CD14-positive monocyte (primary cell): ENCODE data around the gene KCNG1. TPM values are rescaled to one million over a fixed set of nuclear protein-coding genes. Genes with fewer than 3 reads are reported as not detected.

Experiments used
- DNase-seq, 3 donors: peaks; one replicate each; pipeline ENCODE4 v3.0.0-alpha.2; 2011 to 2022
- H2AFZ ChIP-seq: 2 replicates; pipeline ENCODE4 v1.6.0; 2012; ENCODE audit warnings: mild to moderate bottlenecking, low read depth, low read length, inconsistent platforms; ENCODE audit not compliant: insufficient read depth, poor library complexity, severe bottlenecking
- H3K27ac ChIP-seq, 2 donors: 1 replicate in 1 of 2; 2 replicates in 1 of 2; pipeline ENCODE4 v1.5.1; 2012 to 2013; ENCODE audit warnings: low read length in 2 of 2, control low read depth in 1 of 2, inconsistent platforms in 1 of 2, low read depth in 1 of 2, mild to moderate bottlenecking in 1 of 2
- H3K27me3 ChIP-seq, 2 donors: one replicate each; pipeline versions ENCODE4 v1.6.0 to v1.6.1; 2011 to 2013; ENCODE audit warnings: low read length in 2 of 2; ENCODE audit not compliant: control insufficient read depth in 2 of 2, insufficient read depth in 2 of 2
- H3K36me3 ChIP-seq, 2 donors: replicated peaks in 1 of 2; 1 replicate in 1 of 2; 2 replicates in 1 of 2; pipeline versions ENCODE4 v1.5.1 to v1.6.1; 2012 to 2013; ENCODE audit warnings: low read length in 2 of 2, control low read depth in 1 of 2, inconsistent platforms in 1 of 2, mild to moderate bottlenecking in 1 of 2; ENCODE audit not compliant: insufficient read depth in 2 of 2, control insufficient read depth in 1 of 2
- H3K4me1 ChIP-seq, 2 donors: 1 replicate in 1 of 2; 2 replicates in 1 of 2; pipeline versions ENCODE4 v1.5.1 to v1.6.1; 2012 to 2013; ENCODE audit warnings: low read length in 2 of 2, control low read depth in 1 of 2, inconsistent platforms in 1 of 2, mild to moderate bottlenecking in 1 of 2, moderate library complexity in 1 of 2; ENCODE audit not compliant: insufficient read depth in 2 of 2, control insufficient read depth in 1 of 2
- H3K4me2 ChIP-seq: replicated peaks from 2 replicates; pipeline ENCODE3; 2012; ENCODE audit warnings: low read length, moderate library complexity, mild to moderate bottlenecking; ENCODE audit not compliant: poor library complexity, severe bottlenecking; ENCODE audit errors: extremely low read depth
- H3K4me3 ChIP-seq, 3 experiments: fragments of 200-600 bp in 1 of 3; sonication (generic) in 1 of 3; replicated peaks in 1 of 3; 1 replicate in 2 of 3; 2 replicates in 1 of 3; pipeline ENCODE4 v1.5.1; 2011 to 2013; ENCODE audit warnings: low read length in 3 of 3, mild to moderate bottlenecking in 3 of 3, control low read depth in 2 of 3, low read depth in 2 of 3, inconsistent platforms in 1 of 3, moderate library complexity in 1 of 3
- H3K79me2 ChIP-seq: 2 replicates; pipeline ENCODE4 v1.6.0; 2012; ENCODE audit warnings: mild to moderate bottlenecking, control low read depth, inconsistent platforms, low read length, moderate library complexity; ENCODE audit not compliant: insufficient read depth
- H3K9ac ChIP-seq: 2 replicates; pipeline ENCODE4 v1.6.0; 2017; ENCODE audit warnings: low read length, mild to moderate bottlenecking; ENCODE audit not compliant: insufficient read depth, poor library complexity, severe bottlenecking
- H3K9me3 ChIP-seq, 2 donors: replicated peaks in 1 of 2; 1 replicate in 1 of 2; 2 replicates in 1 of 2; pipeline versions ENCODE4 v1.5.1 to v1.6.1; 2012 to 2013; ENCODE audit warnings: low read length in 2 of 2, control low read depth in 1 of 2; ENCODE audit not compliant: control insufficient read depth in 1 of 2, insufficient read depth in 1 of 2
- H4K20me1 ChIP-seq: 2 replicates; pipeline ENCODE4 v1.6.0; 2012; ENCODE audit warnings: mild to moderate bottlenecking, low read length, control low read depth, moderate library complexity; ENCODE audit not compliant: insufficient read depth
- H3K27ac Mint-ChIP-seq, 7 donors: one replicate each; pipeline ENCODE4 v1.8.0; 2020; ENCODE audit warnings: mild to moderate bottlenecking in 7 of 7, mixed read lengths in 7 of 7, moderate library complexity in 6 of 7, inconsistent platforms in 2 of 7
- H3K27me3 Mint-ChIP-seq, 3 donors: one replicate each; pipeline ENCODE4 v1.8.0; 2021 to 2022; ENCODE audit warnings: low read depth in 3 of 3, mild to moderate bottlenecking in 3 of 3, mixed read lengths in 3 of 3, moderate library complexity in 3 of 3, inconsistent platforms in 1 of 3
- H3K36me3 Mint-ChIP-seq, 2 donors: one replicate each; pipeline ENCODE4 v1.8.0; 2020; ENCODE audit warnings: mixed read lengths in 2 of 2, inconsistent platforms in 1 of 2, mild to moderate bottlenecking in 1 of 2
- H3K4me1 Mint-ChIP-seq: one replicate; pipeline ENCODE4 v1.8.0; 2020; ENCODE audit warnings: mild to moderate bottlenecking, mixed read lengths
- H3K4me3 Mint-ChIP-seq, 2 donors: one replicate each; pipeline ENCODE4 v1.8.0; 2020; ENCODE audit warnings: mild to moderate bottlenecking in 2 of 2, mixed read lengths in 2 of 2, moderate library complexity in 1 of 2
- H3K9me3 Mint-ChIP-seq, 7 donors: one replicate each; pipeline ENCODE4 v1.8.0; 2020 to 2022; ENCODE audit warnings: mixed read lengths in 7 of 7, mild to moderate bottlenecking in 6 of 7, moderate library complexity in 6 of 7, inconsistent platforms in 2 of 7
- WGBS: methylation state at CpG from one replicate; pipeline ENCODE4 v1.1.5; 2013; ENCODE audit warnings: missing lambda C conversion rate; ENCODE audit not compliant: insufficient coverage; 5-methylcytosine and 5-hydroxymethylcytosine counted together
- intact Hi-C, 2 donors: fragments of 100-400 bp; cut with micrococcal nuclease; formaldehyde crosslinking; loops; one replicate each; pipeline versions ENCODE4 v1.15.0 to v1.15.1; 2023
- polyA plus RNA-seq, 3 donors: library from polyadenylated mRNA; depleted of rRNA in 1 of 3; unstranded in 2 of 3; stranded (reverse) in 1 of 3; fragments of 300-500 nt in 2 of 3; fragments of >200 nt in 1 of 3; fragmentation: Illumina TruSeq in 2 of 3; gene quantifications; 1 replicate in 2 of 3; 2 replicates in 1 of 3; pipeline ENCODE4 v1.2.3, GENCODE V29; 2012 to 2021
- TF ChIP-seq, protein P1 (sequence below): fragments of 200-600 bp; IDR thresholded peaks from one replicate; pipeline ENCODE4 v1.8.0; 2022; ENCODE audit warnings: antibody characterized with exemption, mild to moderate bottlenecking

Gene KCNG1
- polyA plus RNA-seq, 3 donors = 0.04 TPM; not detected in 2

DNA sequence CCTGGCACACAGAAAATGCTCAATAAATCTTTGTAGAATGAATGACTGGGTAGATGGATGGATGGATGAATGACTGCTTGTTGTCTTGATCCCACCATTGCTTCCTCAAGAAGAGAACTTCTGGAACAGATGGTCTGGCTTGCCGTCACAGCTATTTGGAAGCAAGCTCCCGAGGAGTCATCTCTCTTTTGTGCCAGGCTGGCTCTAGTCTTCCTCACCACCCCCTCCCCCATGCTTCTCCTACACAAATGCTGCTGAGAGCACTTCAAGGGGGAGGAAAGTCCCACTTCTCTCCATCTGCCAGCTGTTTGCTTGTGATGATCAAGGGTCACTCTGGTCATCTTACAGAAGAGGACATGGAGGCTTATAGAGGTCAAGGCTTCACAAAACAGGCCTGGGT is 11.6 kb upstream of the KCNG1 start:
- Histone ChIP-seq H3K4me3 (no peak overlapping the region), H3K9me3 (peaks cover 3 to 7% of the 10 kb centered on the region in 2 donors), H4K20me1 (no peaks in the 10 kb centered on the region), H2AFZ (no peak overlapping the region), H3K79me2 (no peaks in the 10 kb centered on the region), H3K36me3 (no peaks in the 10 kb centered on the region), H3K27ac (no peak overlapping the region), H3K9ac (no peak overlapping the region), H3K4me1 (no peaks in the 10 kb centered on the region), H3K4me2 (no peak overlapping the region), H3K27me3 (peaks cover 0 to 2% of the 10 kb centered on the region in 2 donors)
- peaks cover 8 to 14% (median 12%) of the 10 kb centered on the region in 7 donors for H3K9me3 Mint-ChIP-seq
- H3K4me1 Mint-ChIP-seq = peaks cover 4% of the 10 kb centered on the region
- no peaks in the 10 kb centered on the region for H3K36me3 Mint-ChIP-seq
- intact Hi-C loops = no loop called here
- TF ChIP-seq, protein P1, sequence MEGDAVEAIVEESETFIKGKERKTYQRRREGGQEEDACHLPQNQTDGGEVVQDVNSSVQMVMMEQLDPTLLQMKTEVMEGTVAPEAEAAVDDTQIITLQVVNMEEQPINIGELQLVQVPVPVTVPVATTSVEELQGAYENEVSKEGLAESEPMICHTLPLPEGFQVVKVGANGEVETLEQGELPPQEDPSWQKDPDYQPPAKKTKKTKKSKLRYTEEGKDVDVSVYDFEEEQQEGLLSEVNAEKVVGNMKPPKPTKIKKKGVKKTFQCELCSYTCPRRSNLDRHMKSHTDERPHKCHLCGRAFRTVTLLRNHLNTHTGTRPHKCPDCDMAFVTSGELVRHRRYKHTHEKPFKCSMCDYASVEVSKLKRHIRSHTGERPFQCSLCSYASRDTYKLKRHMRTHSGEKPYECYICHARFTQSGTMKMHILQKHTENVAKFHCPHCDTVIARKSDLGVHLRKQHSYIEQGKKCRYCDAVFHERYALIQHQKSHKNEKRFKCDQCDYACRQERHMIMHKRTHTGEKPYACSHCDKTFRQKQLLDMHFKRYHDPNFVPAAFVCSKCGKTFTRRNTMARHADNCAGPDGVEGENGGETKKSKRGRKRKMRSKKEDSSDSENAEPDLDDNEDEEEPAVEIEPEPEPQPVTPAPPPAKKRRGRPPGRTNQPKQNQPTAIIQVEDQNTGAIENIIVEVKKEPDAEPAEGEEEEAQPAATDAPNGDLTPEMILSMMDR = no peak
- WGBS = no CpG with 5 or more reads among the region's 2 CpGs
- H3K27ac Mint-ChIP-seq = no peak overlapping the region
- no peak for DNase-seq
- H3K27me3 Mint-ChIP-seq = peaks cover 6 to 14% (median 11%) of the 10 kb centered on the region in 3 donors
- H3K4me3 Mint-ChIP-seq = no peak overlapping the region

DNA sequence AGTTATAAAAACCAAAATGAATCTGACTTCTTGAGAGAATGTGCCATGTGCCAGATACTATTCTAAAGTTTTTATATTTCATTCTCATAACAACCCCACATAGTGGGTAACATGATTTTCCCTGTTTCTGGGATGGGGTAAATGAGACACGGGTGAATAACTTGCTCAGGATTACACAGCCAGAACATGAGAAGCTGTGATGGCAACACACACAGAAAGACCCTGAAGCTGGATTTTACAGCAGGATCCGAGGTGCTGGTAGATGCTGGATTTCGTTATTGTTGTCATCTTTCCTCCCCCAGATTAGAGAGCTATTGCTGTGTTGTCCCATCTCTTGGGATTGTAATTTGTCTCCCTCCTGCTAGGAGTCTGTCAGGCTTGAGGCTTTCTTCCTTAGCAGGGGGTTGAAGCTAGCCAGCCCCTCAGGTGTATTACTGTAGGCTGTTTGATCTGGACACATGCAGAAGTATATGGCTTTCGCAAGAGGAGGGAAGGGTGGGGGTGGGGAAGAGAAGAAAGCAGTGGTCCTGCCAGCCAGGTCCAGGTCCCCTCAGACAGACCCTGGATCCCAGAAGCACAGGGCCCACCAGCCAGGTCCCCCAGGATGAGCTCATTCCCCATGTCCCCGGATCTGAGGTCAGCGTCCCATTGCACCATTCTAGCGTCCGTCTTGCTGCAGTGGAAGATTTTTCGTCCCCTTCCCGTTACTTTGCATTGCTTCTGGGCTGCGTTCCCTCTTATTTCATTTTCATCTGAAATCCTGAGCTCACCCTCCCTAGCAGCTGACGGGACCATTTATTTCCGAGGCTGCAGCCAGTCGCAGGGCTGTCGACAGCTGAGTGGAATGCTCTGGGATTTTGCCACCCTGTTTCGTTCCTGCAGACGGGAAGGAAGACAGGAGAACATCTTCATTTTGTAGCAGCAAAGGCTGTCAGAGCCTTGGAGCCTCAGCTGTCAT is 7.3 kb upstream of the KCNG1 start:
- no peak overlapping the region for H3K27ac Mint-ChIP-seq

More for the DNA sequence above, 7.3 kb upstream of the KCNG1 start:
- H3K36me3 Mint-ChIP-seq = no peaks in the 10 kb centered on the region
- H3K79me2 ChIP-seq = no peaks in the 10 kb centered on the region
- H3K4me3 Mint-ChIP-seq = no peak overlapping the region
- no peak overlapping the region for H3K9ac ChIP-seq
- no peak overlapping the region for H2AFZ ChIP-seq
- H3K27ac ChIP-seq = no peak overlapping the region
- intact Hi-C loops = no loop called here
- peaks cover 29 to 49% (median 38%) of the 10 kb centered on the region in 3 donors for H3K27me3 Mint-ChIP-seq
- no peaks in the 10 kb centered on the region for H3K4me1 ChIP-seq
- TF ChIP-seq, protein P1 = no peak
- no peak overlapping the region for H3K4me2 ChIP-seq
- H3K9me3 ChIP-seq = peaks cover 3 to 7% of the 10 kb centered on the region in 2 donors
- no peak overlapping the region for H3K4me3 ChIP-seq
- H3K9me3 Mint-ChIP-seq = peaks cover 7 to 14% (median 12%) of the 10 kb centered on the region in 7 donors
- H3K4me1 Mint-ChIP-seq = peaks cover 4% of the 10 kb centered on the region
- no peak for DNase-seq
- H3K27me3 ChIP-seq = peaks cover 6 to 22% of the 10 kb centered on the region in 2 donors
- H4K20me1 ChIP-seq = no peaks in the 10 kb centered on the region
- H3K36me3 ChIP-seq = no peaks in the 10 kb centered on the region
- WGBS = 68% methylated on average over 14 of the region's 17 CpGs
